GM12878 (cell line): ENCODE data around the gene RBPMS2. TPM values are rescaled to one million over a fixed set of nuclear protein-coding genes. Genes with fewer than 3 reads are reported as not detected.

Source experiments
- ATAC-seq: fragments of 200-7000 bp; cut with Tn5 transposase; 3 replicates; pipeline ENCODE4 v1.9.1; 2020; ENCODE audit warnings: mild to moderate bottlenecking, moderate library complexity
- BruUV-seq: library from RNA; stranded (reverse); fragments of 400-500 nt; replicated peaks from 2 replicates; lab custom pipeline; 2021; lab: Mats Ljungman, UMichigan
- CTCF ChIA-PET: fragments of 300-600 bp; sonication (Branson Sonifier 250); formaldehyde crosslinking; extraction: SDS; loops from one replicate; lab custom pipeline; 2021; ENCODE audit warnings: inconsistent platforms; lab: Yijun Ruan, JAX
- POLR2A ChIA-PET: fragments of 350-600 bp; formaldehyde crosslinking; extraction: SDS; loops from one replicate; lab custom pipeline; 2021; ENCODE audit warnings: inconsistent platforms; lab: Charles Lee
- RAD21 ChIA-PET: fragments of 300-600 bp; sonication (Branson Sonifier 250); formaldehyde crosslinking; loops from one replicate; lab custom pipeline; 2023; ENCODE audit warnings: antibody characterized with exemption; ENCODE audit not compliant: unreplicated experiment; lab: Charles Lee
- SMC1A ChIA-PET: fragments of 300-600 bp; sonication (Branson Sonifier 250); formaldehyde crosslinking; loops from one replicate; lab custom pipeline; 2023; ENCODE audit not compliant: unreplicated experiment, uncharacterized antibody; lab: Charles Lee
- DNase-seq: peaks from one replicate; pipeline ENCODE4 v3.0.0-alpha.2; 2011; ENCODE audit warnings: low read depth, low spot score
- FAIRE-seq: peaks from 3 replicates; lab custom pipeline; 2011; peaks lifted over from hg19 to GRCh38; lab: Jason Lieb, UNC
- H2AFZ ChIP-seq: 2 replicates; pipeline ENCODE4 v1.6.0; 2011; ENCODE audit warnings: low read depth, low read length, control low read depth; ENCODE audit not compliant: control insufficient read depth
- H3K27ac ChIP-seq: 2 replicates; pipeline ENCODE4 v1.5.1; 2011; ENCODE audit warnings: control low read depth; ENCODE audit not compliant: control insufficient read depth, insufficient read depth
- H3K27me3 ChIP-seq, 2 experiments: replicated peaks in 1 of 2; 2 replicates each; pipeline versions ENCODE4 v1.6.0 to v1.6.1; 2011; ENCODE audit warnings: low read length in 1 of 2; ENCODE audit not compliant: control insufficient read depth in 2 of 2, insufficient read depth in 2 of 2
- H3K36me3 ChIP-seq, 2 experiments: 2 replicates each; pipeline ENCODE4 v1.5.1; 2011; ENCODE audit warnings: low read length in 1 of 2; ENCODE audit not compliant: control insufficient read depth in 2 of 2, insufficient read depth in 2 of 2
- H3K4me1 ChIP-seq: 2 replicates; pipeline ENCODE4 v1.6.1; 2011; ENCODE audit warnings: mild to moderate bottlenecking, low read length, moderate library complexity, mixed read lengths; ENCODE audit not compliant: control insufficient read depth, insufficient read depth
- H3K4me2 ChIP-seq: 2 replicates; pipeline ENCODE4 v1.6.0; 2011; ENCODE audit warnings: control low read depth; ENCODE audit not compliant: control insufficient read depth, insufficient read depth
- H3K4me3 ChIP-seq: fragments of 200-600 bp; sonication (generic); 2 replicates; pipeline ENCODE4 v1.5.1; 2016
- H3K79me2 ChIP-seq: 2 replicates; pipeline ENCODE4 v1.6.0; 2011; ENCODE audit warnings: low read length; ENCODE audit not compliant: control insufficient read depth, insufficient read depth
- H3K9ac ChIP-seq: 2 replicates; pipeline ENCODE4 v1.8.0; 2011; ENCODE audit warnings: low read length, control low read depth, mixed read lengths; ENCODE audit not compliant: control insufficient read depth, insufficient read depth
- H3K9me3 ChIP-seq: replicated peaks from 3 replicates; pipeline ENCODE4 v1.5.1; 2011; ENCODE audit warnings: mild to moderate bottlenecking, low read length; ENCODE audit not compliant: control insufficient read depth, insufficient read depth
- H4K20me1 ChIP-seq: 2 replicates; pipeline ENCODE4 v1.6.0; 2011; ENCODE audit not compliant: control insufficient read depth, insufficient read depth
- CBX3 ChIP-seq: fragments of 200-600 bp; sonication (generic); IDR thresholded peaks from 2 replicates; pipeline ENCODE4 v1.6.1; 2016; ENCODE audit warnings: low read depth, borderline replicate concordance
- HDGF ChIP-seq: fragments of 450-650 bp; IDR thresholded peaks from 2 replicates; pipeline ENCODE4 v1.6.1; 2016; ENCODE audit warnings: antibody characterized with exemption
- IRF4 ChIP-seq: IDR thresholded peaks from 2 replicates; pipeline ENCODE4 v1.6.1; 2011; ENCODE audit warnings: low read depth, low read length
- PAX5 ChIP-seq: IDR thresholded peaks from 2 replicates; pipeline ENCODE4 v1.6.1; 2011; ENCODE audit warnings: low read depth, low read length, borderline replicate concordance
- POLR2AphosphoS5 ChIP-seq: IDR thresholded peaks from 2 replicates; pipeline ENCODE4 v1.6.1; 2011; ENCODE audit warnings: mild to moderate bottlenecking, low read length, inconsistent platforms
- SMAD5 ChIP-seq: IDR thresholded peaks from 2 replicates; pipeline ENCODE4 v1.6.1; 2016; ENCODE audit warnings: antibody characterized with exemption, low read depth
- WGBS: methylation state at CpG from one replicate; pipeline ENCODE4 v1.1.6; 2016; ENCODE audit warnings: low lambda C conversion rate; ENCODE audit not compliant: insufficient replicate concordance, insufficient coverage; ENCODE audit errors: missing lambda C conversion rate; 5-methylcytosine and 5-hydroxymethylcytosine counted together
- in situ Hi-C: fragments of 300-500 bp; cut with MboI; formaldehyde crosslinking; loops from 9 replicates; pipeline ENCODE4 v1.14.3; 2018; ENCODE audit warnings: mixed read lengths
- intact Hi-C: fragments of 100-400 bp; cut with micrococcal nuclease; formaldehyde crosslinking; loops from one replicate; pipeline ENCODE4 v1.14.2; 2022; ENCODE audit not compliant: unreplicated experiment
- polyA plus RNA-seq, 11 experiments: library from polyadenylated mRNA; depleted of rRNA in 4 of 11; unstranded in 6 of 11; stranded (reverse) in 5 of 11; fragments of >200 nt; fragmentation: Nextera tagmentation in 4 of 11; fragmentation: Illumina TruSeq in 1 of 11; extraction: Ambion mirVana in 4 of 11; extraction: Trizol in 1 of 11; gene quantifications; 1 replicate in 1 of 11; 2 replicates in 10 of 11; pipeline versions ENCODE4 v1.2.1 to v1.2.3, GENCODE V29; 2011 to 2016; ENCODE audit warnings: inconsistent platforms in 2 of 11, missing spikeins in 2 of 11, low read depth in 1 of 11
- total RNA-seq, 4 experiments: library from RNA; depleted of rRNA in 3 of 4; stranded (reverse); fragments of >200 nt in 3 of 4; fragmentation: Illumina TruSeq in 1 of 4; extraction: Trizol in 1 of 4; gene quantifications; 2 replicates each; pipeline versions ENCODE4 v1.2.1 to v1.2.3, GENCODE V29; 2013 to 2021
- TF ChIP-seq, protein P1 (sequence below): fragments of 150-350 bp; IDR thresholded peaks from 2 replicates; pipeline ENCODE4 v1.6.1; 2014; ENCODE audit warnings: mild to moderate bottlenecking, low read depth, low read length
- TF ChIP-seq, protein P2 (sequence below), 3 experiments: IDR thresholded peaks in 2 of 3; conservative IDR thresholded peaks in 1 of 3; 2 replicates each; pipeline ENCODE4 v1.5.1; 2011; ENCODE audit warnings: low read depth in 3 of 3, low read length in 3 of 3, mild to moderate bottlenecking in 3 of 3, control low read depth in 2 of 3, moderate library complexity in 2 of 3, inconsistent platforms in 1 of 3, mixed read lengths in 1 of 3; ENCODE audit not compliant: control insufficient read depth in 2 of 3, insufficient read depth in 1 of 3; ENCODE audit errors: extremely low read depth in 1 of 3
- TF ChIP-seq, protein P3 (sequence below): IDR thresholded peaks from 2 replicates; pipeline ENCODE4 v1.6.1; 2011; ENCODE audit warnings: low read depth, low read length, improper control_type of control experiment, borderline replicate concordance
- TF ChIP-seq, protein P4 (sequence below): IDR thresholded peaks from 2 replicates; pipeline ENCODE4 v1.6.1; 2012; ENCODE audit warnings: low read length, inconsistent platforms
- TF ChIP-seq, protein P5 (sequence below): fragments of 450-650 bp; IDR thresholded peaks from 2 replicates; pipeline ENCODE4 v1.6.1; 2016; ENCODE audit warnings: mild to moderate bottlenecking

Gene RBPMS2
- total and polyA plus RNA-seq, 10 of the 15 experiments (the other 5 are each of a cell fraction or from before 2014, with no cell fraction given) = 0.06 to 0.31 (median 0.19) TPM; not detected in 3

DNA sequence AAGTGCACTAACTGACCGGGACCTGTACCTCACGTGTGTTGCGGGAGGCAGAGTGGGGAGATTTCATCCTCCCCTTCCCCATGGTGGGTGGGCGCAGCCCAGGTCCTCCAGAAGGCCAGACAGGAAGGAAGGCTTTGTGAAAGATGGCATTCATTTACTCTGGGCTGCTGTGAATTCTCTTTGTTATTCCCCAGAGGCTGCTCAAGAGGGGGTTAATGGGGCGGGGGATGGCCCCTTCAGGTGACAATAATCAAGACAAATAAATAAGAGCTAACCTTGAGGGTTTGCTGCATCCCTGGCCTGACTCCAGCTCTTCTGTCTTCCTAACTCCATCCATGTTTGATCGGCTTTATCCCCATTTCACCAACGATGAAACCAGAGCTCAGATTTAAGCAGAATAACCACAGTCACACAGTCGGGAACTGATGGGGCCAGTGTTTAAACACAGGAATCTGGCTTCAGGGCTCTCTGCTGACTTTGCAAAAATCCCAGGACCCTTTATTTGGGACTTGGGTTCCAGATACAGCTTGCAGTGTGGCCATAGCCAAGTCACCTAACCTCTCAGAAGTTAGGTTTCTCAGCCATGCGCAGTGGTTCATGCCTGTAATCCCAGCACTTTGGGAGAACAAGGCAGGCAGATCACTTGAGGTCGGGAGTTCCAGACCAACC lies 33.5 kb upstream of the RBPMS2 start (continued):
- TF ChIP-seq, protein P1, sequence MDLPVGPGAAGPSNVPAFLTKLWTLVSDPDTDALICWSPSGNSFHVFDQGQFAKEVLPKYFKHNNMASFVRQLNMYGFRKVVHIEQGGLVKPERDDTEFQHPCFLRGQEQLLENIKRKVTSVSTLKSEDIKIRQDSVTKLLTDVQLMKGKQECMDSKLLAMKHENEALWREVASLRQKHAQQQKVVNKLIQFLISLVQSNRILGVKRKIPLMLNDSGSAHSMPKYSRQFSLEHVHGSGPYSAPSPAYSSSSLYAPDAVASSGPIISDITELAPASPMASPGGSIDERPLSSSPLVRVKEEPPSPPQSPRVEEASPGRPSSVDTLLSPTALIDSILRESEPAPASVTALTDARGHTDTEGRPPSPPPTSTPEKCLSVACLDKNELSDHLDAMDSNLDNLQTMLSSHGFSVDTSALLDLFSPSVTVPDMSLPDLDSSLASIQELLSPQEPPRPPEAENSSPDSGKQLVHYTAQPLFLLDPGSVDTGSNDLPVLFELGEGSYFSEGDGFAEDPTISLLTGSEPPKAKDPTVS = no peak

DNA sequence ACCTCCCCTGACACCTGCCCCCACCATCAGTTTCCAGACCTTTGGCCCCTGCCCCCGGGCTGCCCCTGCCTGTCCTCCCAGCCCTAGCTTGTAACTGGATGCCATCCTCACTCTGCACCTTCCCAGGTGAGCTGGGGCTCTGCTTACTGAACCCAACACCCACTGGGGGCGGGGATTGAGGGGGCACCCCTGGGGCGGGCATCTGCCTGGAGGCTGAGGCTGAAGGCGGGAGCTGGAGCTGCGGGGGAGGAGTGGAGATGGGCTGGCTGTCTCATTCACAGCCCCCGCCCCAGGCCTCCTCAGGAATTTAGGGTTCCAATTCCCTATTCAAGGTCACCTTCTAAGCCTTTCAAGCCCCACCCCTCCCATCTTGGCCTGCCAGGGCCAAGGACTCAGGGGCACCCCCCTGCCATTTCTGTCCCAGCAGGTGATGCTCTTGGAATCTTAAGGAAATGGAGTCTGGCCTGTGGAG lies 32.4 kb upstream of the RBPMS2 start:
- H3K9ac ChIP-seq = no peak overlapping the region
- in situ Hi-C loops (no loop called here), intact Hi-C loops (no loop called here)
- H3K36me3 ChIP-seq = no peaks in the 10 kb centered on the region
- no peak overlapping the region for H3K27ac ChIP-seq
- H3K4me3 ChIP-seq = no peak overlapping the region
- H4K20me1 ChIP-seq = no peaks in the 10 kb centered on the region
- H2AFZ ChIP-seq = no peak overlapping the region
- H3K27me3 ChIP-seq = no peaks in the 10 kb centered on the region
- peaks cover 13% of the 10 kb centered on the region for H3K4me1 ChIP-seq
- FAIRE-seq (no peak), DNase-seq (no peak), ATAC-seq (no peak)
- H3K79me2 ChIP-seq = no peaks in the 10 kb centered on the region
- SMC1A ChIA-PET = interaction anchor here (1.9 to 16.7 kb wide), 3 partner anchors 62 to 87 kb away, joined by 4 to 308 read pairs (median 169); no protein-coding TSS in a partner anchor
- WGBS = 56% methylated on average over 6 of the region's 6 CpGs
- CTCF ChIA-PET = interaction anchor here (3.8 to 17.1 kb wide), 3 partner anchors 54 to 72 kb away, joined by 15 to 529 read pairs (median 60); no protein-coding TSS in a partner anchor
- H3K4me2 ChIP-seq = no peak overlapping the region
- H3K9me3 ChIP-seq = no peaks in the 10 kb centered on the region
- BruUV-seq = no TSS peak
- RAD21 ChIA-PET = interaction anchor here (2.1 to 12.2 kb wide), 5 partner anchors 58 to 86 kb away, joined by 6 to 148 read pairs (median 97); no protein-coding TSS in a partner anchor
- POLR2A ChIA-PET = interaction anchor here (0.7 to 1.2 kb wide), 2 partner anchors 67 to 180 kb away, joined by 3 read pairs; no protein-coding TSS in a partner anchor
- TF ChIP-seq SMAD5 (no peak), HDGF (no peak), POLR2AphosphoS5 (no peak), CBX3 (no peak), IRF4 (no peak), PAX5 (no peak)
- TF ChIP-seq, protein P2, sequence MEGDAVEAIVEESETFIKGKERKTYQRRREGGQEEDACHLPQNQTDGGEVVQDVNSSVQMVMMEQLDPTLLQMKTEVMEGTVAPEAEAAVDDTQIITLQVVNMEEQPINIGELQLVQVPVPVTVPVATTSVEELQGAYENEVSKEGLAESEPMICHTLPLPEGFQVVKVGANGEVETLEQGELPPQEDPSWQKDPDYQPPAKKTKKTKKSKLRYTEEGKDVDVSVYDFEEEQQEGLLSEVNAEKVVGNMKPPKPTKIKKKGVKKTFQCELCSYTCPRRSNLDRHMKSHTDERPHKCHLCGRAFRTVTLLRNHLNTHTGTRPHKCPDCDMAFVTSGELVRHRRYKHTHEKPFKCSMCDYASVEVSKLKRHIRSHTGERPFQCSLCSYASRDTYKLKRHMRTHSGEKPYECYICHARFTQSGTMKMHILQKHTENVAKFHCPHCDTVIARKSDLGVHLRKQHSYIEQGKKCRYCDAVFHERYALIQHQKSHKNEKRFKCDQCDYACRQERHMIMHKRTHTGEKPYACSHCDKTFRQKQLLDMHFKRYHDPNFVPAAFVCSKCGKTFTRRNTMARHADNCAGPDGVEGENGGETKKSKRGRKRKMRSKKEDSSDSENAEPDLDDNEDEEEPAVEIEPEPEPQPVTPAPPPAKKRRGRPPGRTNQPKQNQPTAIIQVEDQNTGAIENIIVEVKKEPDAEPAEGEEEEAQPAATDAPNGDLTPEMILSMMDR (IDR thresholded peaks at IDR 0.05 in 2 of 3, conservative IDR thresholded peaks at IDR 0.05 in 1 of 3; ENCODE audit: control insufficient read depth in 2 of 3, extremely low read depth in 1 of 3, insufficient read depth in 1 of 3, low read depth in 3 of 3, low read length in 3 of 3) = no peak
- TF ChIP-seq, protein P3, sequence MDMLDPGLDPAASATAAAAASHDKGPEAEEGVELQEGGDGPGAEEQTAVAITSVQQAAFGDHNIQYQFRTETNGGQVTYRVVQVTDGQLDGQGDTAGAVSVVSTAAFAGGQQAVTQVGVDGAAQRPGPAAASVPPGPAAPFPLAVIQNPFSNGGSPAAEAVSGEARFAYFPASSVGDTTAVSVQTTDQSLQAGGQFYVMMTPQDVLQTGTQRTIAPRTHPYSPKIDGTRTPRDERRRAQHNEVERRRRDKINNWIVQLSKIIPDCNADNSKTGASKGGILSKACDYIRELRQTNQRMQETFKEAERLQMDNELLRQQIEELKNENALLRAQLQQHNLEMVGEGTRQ = no peak
- TF ChIP-seq, protein P4, sequence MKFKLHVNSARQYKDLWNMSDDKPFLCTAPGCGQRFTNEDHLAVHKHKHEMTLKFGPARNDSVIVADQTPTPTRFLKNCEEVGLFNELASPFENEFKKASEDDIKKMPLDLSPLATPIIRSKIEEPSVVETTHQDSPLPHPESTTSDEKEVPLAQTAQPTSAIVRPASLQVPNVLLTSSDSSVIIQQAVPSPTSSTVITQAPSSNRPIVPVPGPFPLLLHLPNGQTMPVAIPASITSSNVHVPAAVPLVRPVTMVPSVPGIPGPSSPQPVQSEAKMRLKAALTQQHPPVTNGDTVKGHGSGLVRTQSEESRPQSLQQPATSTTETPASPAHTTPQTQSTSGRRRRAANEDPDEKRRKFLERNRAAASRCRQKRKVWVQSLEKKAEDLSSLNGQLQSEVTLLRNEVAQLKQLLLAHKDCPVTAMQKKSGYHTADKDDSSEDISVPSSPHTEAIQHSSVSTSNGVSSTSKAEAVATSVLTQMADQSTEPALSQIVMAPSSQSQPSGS = no peak
- TF ChIP-seq, protein P1 = no peak
- TF ChIP-seq, protein P5, sequence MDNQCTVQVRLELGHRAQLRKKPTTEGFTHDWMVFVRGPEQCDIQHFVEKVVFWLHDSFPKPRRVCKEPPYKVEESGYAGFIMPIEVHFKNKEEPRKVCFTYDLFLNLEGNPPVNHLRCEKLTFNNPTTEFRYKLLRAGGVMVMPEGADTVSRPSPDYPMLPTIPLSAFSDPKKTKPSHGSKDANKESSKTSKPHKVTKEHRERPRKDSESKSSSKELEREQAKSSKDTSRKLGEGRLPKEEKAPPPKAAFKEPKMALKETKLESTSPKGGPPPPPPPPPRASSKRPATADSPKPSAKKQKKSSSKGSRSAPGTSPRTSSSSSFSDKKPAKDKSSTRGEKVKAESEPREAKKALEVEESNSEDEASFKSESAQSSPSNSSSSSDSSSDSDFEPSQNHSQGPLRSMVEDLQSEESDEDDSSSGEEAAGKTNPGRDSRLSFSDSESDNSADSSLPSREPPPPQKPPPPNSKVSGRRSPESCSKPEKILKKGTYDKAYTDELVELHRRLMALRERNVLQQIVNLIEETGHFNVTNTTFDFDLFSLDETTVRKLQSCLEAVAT = no peak
